Mononuclear cell (primary cell): Measurements from ENCODE around the gene MCC. TPM values are rescaled to one million over a fixed set of nuclear protein-coding genes. Genes with fewer than 3 reads are reported as not detected.

Source experiments
- H3K27me3 ChIP-seq: 2 replicates; pipeline ENCODE4 v1.6.0; 2011; ENCODE audit warnings: low read length, control low read depth; ENCODE audit not compliant: insufficient read depth
- H3K4me1 ChIP-seq: 2 replicates; pipeline ENCODE4 v1.5.1; 2011; ENCODE audit warnings: mild to moderate bottlenecking, low read length, control low read depth; ENCODE audit not compliant: insufficient read depth
- H3K4me3 ChIP-seq: 2 replicates; pipeline ENCODE4 v1.5.1; 2011; ENCODE audit warnings: mild to moderate bottlenecking, low read length, moderate library complexity
- H3K9me3 ChIP-seq: 2 replicates; pipeline ENCODE4 v1.5.1; 2011; ENCODE audit warnings: low read depth, mild to moderate bottlenecking, control low read depth, low read length
- total RNA-seq: library from RNA; depleted of rRNA; stranded (reverse); fragments of >200 nt; gene quantifications from one replicate; pipeline ENCODE4 v1.2.3, GENCODE V29; 2012

The MCC gene
- total RNA-seq, 1 donor = 1.0 TPM

DNA sequence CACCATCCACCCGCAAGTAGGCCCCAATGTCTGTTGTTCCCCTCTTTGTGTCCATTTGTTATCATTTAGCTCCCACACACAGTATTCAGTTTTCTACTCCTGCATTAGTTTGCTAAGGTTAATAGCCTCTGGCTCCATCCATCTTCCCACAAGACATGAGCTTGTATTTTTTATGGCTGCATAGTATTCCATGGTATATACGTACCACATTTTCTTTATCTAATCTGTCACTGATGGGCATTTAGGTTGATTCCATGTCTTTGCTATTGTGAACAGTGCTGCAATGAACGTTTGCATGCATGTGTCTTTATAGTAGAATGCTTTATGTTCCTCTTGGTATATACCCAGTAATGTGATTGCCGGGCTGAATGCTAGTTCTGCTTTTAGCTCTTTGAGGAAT is 361.2 kb downstream of the MCC start:
- H3K4me3 ChIP-seq = no peak overlapping the region
- H3K27me3 ChIP-seq = peaks cover 2% of the 10 kb centered on the region
- H3K4me1 ChIP-seq = no peaks in the 10 kb centered on the region

DNA sequence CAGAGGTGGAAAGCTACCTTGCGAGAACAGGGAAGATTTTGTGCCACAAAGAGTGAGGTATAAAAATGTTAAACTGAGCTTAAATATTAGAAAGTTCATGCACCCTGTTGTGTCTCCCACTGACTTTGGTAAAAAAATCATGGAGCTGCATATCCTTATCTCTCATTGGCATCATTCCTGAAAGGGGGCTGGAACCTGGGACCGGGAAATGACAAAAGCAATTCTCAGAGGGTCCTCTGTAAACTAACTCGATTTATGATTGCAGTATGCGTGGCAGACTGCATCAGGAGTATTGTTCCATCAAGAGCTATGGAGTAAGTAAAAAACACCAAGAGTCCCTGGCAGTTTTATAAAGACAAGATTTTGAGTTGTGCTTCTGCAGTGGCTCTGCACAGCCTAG is 362.9 kb downstream of the MCC start:
- Histone ChIP-seq H3K4me3 (no peak overlapping the region), H3K9me3 (no peaks in the 10 kb centered on the region), H3K27me3 (peaks cover 2% of the 10 kb centered on the region), H3K4me1 (no peaks in the 10 kb centered on the region)

More for the DNA sequence above, 361.2 kb downstream of the MCC start:
- no peaks in the 10 kb centered on the region for H3K9me3 ChIP-seq

DNA sequence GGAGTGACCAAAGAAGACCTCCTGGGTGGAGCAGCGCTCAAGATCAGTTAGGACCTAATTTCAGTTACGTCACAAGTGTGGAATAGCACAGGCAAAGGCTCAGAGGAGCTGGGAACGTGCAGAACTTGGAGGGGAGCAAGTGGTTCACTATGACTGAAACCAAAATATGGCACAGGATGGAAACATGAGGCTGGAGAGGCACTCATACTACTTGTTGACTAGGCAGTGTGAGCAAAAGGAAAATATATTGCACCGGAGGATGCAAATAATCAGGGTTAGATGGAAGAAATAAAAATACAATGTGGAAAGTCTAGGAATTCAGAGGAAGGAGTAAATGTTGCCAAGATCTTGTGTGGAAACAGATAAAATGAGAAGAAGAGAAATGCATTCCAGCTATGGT is 363.3 kb downstream of the MCC start:
- no peaks in the 10 kb centered on the region for H3K4me1 ChIP-seq
- H3K27me3 ChIP-seq = peaks cover 2% of the 10 kb centered on the region
- no peaks in the 10 kb centered on the region for H3K9me3 ChIP-seq
- H3K4me3 ChIP-seq = no peak overlapping the region

DNA sequence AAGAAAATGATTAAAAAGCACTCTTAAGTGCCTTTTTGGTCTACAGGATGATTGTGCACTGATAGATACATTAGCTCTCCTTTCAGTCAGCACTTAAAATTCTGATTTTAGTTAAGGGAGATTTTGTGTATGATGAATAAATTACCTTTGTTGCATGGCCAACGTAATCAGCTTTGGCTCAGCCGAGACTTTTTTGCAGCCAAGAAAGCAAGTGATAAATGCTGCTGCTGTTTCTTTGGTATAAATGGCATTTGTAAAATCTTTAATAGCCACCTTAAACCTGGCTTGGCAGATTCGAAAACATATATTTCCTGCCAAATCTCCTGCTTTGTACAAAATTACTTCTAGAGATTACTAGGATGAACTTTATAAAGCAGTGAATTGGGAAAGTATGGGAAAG is 364.0 kb downstream of the MCC start:
- H3K9me3 ChIP-seq = no peaks in the 10 kb centered on the region
- no peaks in the 10 kb centered on the region for H3K4me1 ChIP-seq
- H3K27me3 ChIP-seq = peaks cover 2% of the 10 kb centered on the region
- H3K4me3 ChIP-seq = no peak overlapping the region

DNA sequence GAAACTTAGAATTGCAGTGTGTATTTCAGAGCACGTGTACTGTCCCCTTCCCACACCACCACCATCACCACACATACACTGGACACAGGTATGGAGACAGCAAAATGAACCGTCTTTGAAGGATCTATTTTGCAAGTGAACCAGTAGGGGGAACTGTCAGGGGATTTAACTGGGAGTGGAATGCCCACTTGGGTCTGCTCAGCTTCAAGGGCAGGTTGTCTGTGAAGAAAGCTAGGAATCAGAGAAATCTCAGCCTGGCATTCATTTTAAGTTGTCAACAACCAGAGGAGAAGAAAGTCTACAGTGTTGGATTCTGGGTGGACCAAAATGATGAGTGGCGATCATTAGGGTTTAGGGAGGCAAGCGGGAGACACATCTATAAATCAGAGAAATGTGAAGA is 364.6 kb downstream of the MCC start:
- Histone ChIP-seq H3K4me1 (no peaks in the 10 kb centered on the region), H3K4me3 (no peak overlapping the region), H3K27me3 (peaks cover 2% of the 10 kb centered on the region), H3K9me3 (no peaks in the 10 kb centered on the region)

DNA sequence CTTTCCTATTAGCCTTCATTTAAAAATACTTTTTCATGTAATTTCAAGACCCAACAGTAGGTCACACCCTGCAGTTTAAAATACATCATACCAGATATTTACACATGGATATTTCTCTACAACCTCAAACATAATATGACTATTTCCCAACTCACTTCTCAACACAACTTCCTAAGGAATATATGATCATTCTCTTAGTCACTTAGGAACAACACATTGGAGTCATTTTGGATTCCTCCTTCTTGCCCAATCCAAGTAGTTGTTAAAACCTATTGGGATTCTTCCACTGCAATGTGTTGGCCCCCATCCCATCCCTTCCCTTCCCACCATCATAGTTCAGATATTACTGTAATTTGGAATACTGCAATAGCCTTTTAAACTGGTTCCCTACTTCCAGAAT is 366.2 kb downstream of the MCC start:
- H3K9me3 ChIP-seq = no peaks in the 10 kb centered on the region
- H3K4me3 ChIP-seq = no peak overlapping the region
- peaks cover 2% of the 10 kb centered on the region for H3K27me3 ChIP-seq
- H3K4me1 ChIP-seq = no peaks in the 10 kb centered on the region

DNA sequence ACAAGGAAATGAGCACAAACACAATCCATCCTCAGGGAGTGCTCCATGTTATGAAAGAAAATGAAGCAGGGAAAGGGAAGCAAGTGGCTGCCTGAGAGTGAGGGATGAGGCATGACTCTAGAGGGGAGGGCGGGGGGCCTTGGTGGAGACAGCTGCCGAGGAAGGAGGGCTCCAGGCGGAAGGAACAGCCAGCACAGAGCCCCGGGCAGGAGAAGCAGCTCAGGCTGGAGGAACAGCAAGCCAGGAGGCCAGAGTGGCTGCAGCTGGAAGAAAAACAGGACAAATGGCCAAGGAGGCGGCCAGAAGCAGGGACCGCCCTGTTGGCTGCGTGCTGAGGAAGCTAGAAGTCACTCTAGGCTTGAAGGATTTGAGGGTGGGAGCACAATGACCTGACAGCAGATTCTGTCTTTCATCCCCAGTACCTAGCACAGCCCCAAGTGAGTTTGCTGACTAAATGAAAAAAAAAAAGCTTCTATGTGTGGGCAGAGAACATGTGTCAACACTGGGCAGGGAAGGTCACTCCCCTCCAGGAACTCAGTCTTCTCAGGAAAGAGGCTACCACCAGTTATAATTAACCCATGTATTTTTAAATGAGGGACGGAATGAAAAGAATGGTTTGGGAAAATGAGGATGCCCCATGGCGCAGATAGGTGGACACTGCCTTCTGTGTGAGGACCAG is 368.9 kb downstream of the MCC start:
- H3K9me3 ChIP-seq = no peaks in the 10 kb centered on the region
- H3K27me3 ChIP-seq = no peaks in the 10 kb centered on the region
- H3K4me3 ChIP-seq = no peak overlapping the region
- no peaks in the 10 kb centered on the region for H3K4me1 ChIP-seq

DNA sequence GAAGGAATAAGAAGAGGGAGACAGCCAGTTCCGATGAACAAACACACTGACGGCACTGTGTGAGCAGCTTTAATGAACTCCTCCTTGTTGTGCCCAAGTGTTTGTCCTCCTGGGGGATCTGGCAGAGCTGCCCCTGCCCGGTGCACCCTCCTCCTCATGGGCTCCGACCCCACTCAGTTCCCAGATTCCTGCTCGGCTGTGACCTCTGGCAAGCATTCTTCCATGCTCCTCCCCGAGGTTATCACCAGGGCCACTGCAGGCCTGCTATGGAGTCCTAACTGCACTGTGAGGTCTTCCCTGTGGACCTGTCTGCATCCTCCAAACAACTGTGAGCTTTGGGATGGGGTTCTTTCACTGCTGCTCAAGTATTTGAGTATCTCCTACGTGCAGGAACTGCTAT is 369.5 kb downstream of the MCC start:
- H3K4me3 ChIP-seq = no peak overlapping the region
- H3K4me1 ChIP-seq = no peaks in the 10 kb centered on the region
- no peaks in the 10 kb centered on the region for H3K9me3 ChIP-seq
- no peaks in the 10 kb centered on the region for H3K27me3 ChIP-seq

DNA sequence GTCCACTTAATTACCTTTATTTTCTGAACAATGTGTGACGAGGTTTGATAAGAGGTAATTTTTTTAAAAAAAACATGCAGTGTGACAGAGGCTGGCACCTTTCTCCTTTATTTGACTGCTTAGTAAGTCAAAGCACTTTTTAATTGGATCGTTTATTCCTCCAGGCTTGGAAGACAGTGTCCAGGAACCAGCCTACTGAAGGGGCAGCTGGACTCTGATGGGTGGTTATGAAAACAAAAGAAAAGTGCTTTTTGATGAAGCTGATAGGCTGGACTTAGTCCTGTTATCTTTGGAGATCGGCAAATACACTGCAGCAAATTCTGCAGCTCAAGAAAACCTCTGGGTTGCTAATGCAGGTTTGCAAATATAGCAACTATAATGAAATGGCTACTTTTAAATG is 370.0 kb downstream of the MCC start:
- no peaks in the 10 kb centered on the region for H3K9me3 ChIP-seq
- H3K27me3 ChIP-seq = no peaks in the 10 kb centered on the region
- H3K4me1 ChIP-seq = no peaks in the 10 kb centered on the region
- H3K4me3 ChIP-seq = no peak overlapping the region

DNA sequence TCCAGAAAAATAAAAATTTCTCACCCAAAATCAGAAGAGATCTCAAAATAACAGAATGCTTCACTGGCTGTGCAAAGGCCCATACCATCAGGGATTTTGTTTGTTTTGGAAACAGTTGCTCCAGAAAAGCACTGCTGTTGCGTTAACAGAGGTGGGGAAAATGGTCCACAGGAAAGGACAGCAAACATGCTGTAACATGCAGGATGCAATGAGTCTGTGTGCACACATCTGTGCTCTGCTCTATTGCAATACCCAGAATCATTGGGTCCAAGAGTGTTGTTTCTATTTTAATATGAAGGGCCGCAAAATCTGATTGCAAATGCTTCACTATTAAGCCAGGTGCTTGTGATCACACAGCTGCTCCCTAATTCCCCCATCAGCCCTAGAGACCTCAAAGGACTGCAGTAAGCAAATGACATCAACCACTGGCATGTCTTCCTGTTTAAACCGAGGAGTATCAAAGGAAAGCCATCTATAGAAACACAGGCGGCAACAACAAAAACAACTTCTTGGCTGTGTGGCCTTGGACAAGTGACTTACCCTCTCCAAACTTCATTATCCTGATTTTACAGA is 370.6 kb downstream of the MCC start:
- Histone ChIP-seq H3K4me3 (no peak overlapping the region), H3K4me1 (no peaks in the 10 kb centered on the region), H3K27me3 (no peaks in the 10 kb centered on the region), H3K9me3 (no peaks in the 10 kb centered on the region)

DNA sequence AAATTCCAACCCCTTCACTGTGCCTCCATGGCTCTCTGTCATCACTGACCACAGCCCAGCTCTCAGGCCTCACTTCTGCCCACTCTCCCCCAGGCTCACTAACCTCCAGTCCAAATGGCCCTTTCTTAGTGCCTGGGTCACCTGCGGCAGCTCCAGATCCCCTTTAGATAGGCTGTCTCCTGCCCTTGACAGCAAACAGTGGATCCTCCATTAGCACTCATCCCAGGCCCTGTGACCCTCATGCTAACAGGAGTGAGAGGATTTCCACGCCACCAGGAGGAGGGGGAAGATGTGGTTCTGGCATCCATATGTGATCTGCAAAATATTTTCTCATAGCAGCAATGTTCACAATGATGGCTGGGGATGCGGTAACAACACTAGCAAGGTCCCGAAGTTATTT is 372.3 kb downstream of the MCC start:
- no peaks in the 10 kb centered on the region for H3K4me1 ChIP-seq
- no peaks in the 10 kb centered on the region for H3K9me3 ChIP-seq
- H3K27me3 ChIP-seq = no peaks in the 10 kb centered on the region
- H3K4me3 ChIP-seq = no peak overlapping the region

DNA sequence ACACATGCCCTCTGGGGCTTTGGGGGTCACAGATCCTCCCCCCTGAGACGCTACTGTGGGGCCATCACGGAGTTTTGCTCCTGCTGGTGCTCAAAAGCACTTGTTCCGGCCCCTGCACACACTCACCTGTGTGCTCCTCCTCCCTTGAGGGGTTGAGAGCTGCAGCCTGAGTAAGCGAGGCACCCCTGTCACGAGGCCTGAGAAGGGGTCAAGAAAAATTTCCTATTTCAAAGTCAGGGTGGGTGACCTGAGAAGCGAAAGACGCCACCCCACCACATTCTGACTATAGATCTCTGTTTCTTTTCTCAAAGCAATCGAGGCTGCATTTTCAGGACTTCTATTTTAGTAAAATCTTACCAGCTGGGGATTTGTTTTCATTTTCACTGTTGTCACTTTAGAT is 373.2 kb downstream of the MCC start:
- Histone ChIP-seq H3K27me3 (no peaks in the 10 kb centered on the region), H3K9me3 (no peaks in the 10 kb centered on the region), H3K4me1 (no peaks in the 10 kb centered on the region), H3K4me3 (no peak overlapping the region)

DNA sequence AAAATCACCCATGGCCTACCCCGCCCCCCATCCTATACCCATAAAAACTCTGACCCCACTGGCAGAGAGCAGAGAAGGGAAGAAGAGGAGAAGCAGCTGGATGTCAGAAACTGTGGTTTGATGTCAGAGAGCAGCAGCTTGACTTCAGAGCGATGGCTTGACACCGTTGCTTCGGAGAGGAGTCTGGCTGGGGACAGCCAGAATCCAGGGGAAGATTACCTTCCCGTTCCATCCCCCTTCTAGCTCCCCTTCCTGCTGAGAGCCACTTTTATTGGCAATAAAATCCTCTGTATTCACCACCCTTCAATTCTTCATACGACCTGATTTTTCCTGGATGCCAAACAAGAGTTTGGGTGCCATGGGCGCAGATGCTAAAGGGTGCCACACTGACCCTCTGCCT is 373.7 kb downstream of the MCC start:
- H3K4me1 ChIP-seq = no peaks in the 10 kb centered on the region
- no peaks in the 10 kb centered on the region for H3K9me3 ChIP-seq
- H3K4me3 ChIP-seq = no peak overlapping the region
- no peaks in the 10 kb centered on the region for H3K27me3 ChIP-seq

DNA sequence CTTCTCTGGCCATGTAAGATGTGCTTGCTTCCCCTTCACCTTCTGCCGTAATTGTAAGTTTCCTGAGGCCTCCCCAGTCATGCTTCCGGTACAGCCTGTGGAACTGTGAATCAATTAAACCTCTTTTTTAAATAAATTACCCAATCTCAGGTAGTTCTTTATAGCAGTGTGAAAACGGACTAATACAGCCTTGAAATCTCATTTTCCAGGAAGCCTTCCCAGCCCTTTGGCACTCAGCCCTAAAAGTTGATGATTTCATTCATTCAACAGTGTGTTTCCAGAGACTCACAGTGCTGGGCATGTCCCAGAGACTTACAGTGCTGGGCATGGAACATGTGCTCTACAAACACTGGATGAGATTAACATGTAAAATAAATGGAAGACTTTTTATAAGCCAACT is 375.8 kb downstream of the MCC start:
- Histone ChIP-seq H3K9me3 (no peaks in the 10 kb centered on the region), H3K4me1 (no peaks in the 10 kb centered on the region), H3K4me3 (no peak overlapping the region), H3K27me3 (no peaks in the 10 kb centered on the region)

DNA sequence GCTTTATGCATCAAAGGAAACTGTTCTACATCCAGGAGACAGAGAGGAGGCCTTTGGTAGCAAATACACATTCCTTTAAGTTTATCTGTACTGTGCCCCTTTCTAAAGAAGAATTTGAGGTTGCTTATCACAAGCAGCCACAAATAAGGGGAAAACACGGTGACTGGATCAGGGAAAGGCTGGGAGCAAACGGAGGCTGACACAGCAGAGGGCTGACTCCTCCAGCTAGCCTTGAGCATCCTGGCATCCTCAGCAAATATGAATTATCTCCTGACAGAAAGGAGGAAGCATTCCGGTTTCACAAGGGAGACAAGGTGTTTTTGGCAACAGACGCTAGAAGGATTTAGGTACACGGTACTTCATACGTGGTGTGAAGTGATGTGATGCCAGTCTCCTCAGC is 378.1 kb downstream of the MCC start:
- H3K9me3 ChIP-seq = no peaks in the 10 kb centered on the region
- H3K27me3 ChIP-seq = no peaks in the 10 kb centered on the region
- no peak overlapping the region for H3K4me3 ChIP-seq
- no peaks in the 10 kb centered on the region for H3K4me1 ChIP-seq

DNA sequence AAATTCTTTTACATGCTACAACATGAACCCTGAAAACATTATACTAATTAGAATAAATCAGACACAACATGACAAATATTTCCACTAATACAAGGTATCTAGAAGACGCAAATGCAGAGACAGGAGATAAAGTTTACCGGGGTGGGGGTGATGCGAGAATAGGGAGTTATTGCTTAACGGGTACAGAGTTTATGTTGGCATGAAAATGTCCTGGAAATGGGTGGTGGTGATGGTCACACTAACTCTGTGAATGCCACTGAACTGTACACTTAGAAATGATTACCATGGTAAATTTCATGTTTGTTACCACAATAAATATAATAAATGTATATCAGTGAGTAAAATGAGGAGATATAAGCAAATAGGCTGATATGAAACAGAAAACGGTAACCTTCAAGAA is 378.9 kb downstream of the MCC start:
- no peaks in the 10 kb centered on the region for H3K27me3 ChIP-seq
- no peak overlapping the region for H3K4me3 ChIP-seq
- no peaks in the 10 kb centered on the region for H3K9me3 ChIP-seq
- no peaks in the 10 kb centered on the region for H3K4me1 ChIP-seq
